HUES64 (cell line): ENCODE measurements around the gene WDR41. TPM values are rescaled to one million over a fixed set of nuclear protein-coding genes. Genes with fewer than 3 reads are reported as not detected.
"Not testable (repeated sequence)": the region's sequence is repeated elsewhere in the genome, so short reads cannot be mapped to it uniquely, and the experiment has no call there.

ENCODE experiments used
- H3K27ac ChIP-seq: 2 replicates; pipeline ENCODE4 v1.7.0; 2013; ENCODE audit warnings: low read depth, low read length, inconsistent platforms
- H3K27me3 ChIP-seq: 2 replicates; pipeline ENCODE4 v1.6.1; 2013; ENCODE audit warnings: mild to moderate bottlenecking, low read length; ENCODE audit not compliant: insufficient read depth
- H3K36me3 ChIP-seq: 2 replicates; pipeline ENCODE4 v1.6.1; 2013; ENCODE audit warnings: mild to moderate bottlenecking, low read length; ENCODE audit not compliant: insufficient read depth
- H3K4me1 ChIP-seq: 2 replicates; pipeline ENCODE4 v1.6.1; 2013; ENCODE audit warnings: mild to moderate bottlenecking, low read length, moderate library complexity; ENCODE audit not compliant: insufficient read depth
- H3K4me3 ChIP-seq: 2 replicates; pipeline ENCODE4 v1.5.1; 2013; ENCODE audit warnings: mild to moderate bottlenecking, low read length, moderate library complexity
- H3K9ac ChIP-seq: 2 replicates; pipeline ENCODE4 v1.6.1; 2013; ENCODE audit warnings: mild to moderate bottlenecking, low read depth, low read length
- H3K9me3 ChIP-seq: 2 replicates; pipeline ENCODE4 v1.6.1; 2013; ENCODE audit warnings: low read depth, low read length; ENCODE audit not compliant: insufficient read depth
- WGBS: fragments of 150-250, 120-280 bp; methylation state at CpG from one replicate; pipeline ENCODE4 v1.1.7; 2013; ENCODE audit warnings: missing lambda C conversion rate; 5-methylcytosine and 5-hydroxymethylcytosine counted together
- polyA plus RNA-seq, 2 experiments: library from polyadenylated mRNA; stranded (reverse); fragments of 50-300 nt; gene quantifications; one replicate each; pipeline ENCODE4 v1.2.3, GENCODE V29; 2013

WDR41 gene, protein sequence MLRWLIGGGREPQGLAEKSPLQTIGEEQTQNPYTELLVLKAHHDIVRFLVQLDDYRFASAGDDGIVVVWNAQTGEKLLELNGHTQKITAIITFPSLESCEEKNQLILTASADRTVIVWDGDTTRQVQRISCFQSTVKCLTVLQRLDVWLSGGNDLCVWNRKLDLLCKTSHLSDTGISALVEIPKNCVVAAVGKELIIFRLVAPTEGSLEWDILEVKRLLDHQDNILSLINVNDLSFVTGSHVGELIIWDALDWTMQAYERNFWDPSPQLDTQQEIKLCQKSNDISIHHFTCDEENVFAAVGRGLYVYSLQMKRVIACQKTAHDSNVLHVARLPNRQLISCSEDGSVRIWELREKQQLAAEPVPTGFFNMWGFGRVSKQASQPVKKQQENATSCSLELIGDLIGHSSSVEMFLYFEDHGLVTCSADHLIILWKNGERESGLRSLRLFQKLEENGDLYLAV
- 31.8 TPM for polyA plus RNA-seq (2013, experiment 1 of 2)
- polyA plus RNA-seq (2013, experiment 2 of 2), result 43.0 TPM

DNA sequence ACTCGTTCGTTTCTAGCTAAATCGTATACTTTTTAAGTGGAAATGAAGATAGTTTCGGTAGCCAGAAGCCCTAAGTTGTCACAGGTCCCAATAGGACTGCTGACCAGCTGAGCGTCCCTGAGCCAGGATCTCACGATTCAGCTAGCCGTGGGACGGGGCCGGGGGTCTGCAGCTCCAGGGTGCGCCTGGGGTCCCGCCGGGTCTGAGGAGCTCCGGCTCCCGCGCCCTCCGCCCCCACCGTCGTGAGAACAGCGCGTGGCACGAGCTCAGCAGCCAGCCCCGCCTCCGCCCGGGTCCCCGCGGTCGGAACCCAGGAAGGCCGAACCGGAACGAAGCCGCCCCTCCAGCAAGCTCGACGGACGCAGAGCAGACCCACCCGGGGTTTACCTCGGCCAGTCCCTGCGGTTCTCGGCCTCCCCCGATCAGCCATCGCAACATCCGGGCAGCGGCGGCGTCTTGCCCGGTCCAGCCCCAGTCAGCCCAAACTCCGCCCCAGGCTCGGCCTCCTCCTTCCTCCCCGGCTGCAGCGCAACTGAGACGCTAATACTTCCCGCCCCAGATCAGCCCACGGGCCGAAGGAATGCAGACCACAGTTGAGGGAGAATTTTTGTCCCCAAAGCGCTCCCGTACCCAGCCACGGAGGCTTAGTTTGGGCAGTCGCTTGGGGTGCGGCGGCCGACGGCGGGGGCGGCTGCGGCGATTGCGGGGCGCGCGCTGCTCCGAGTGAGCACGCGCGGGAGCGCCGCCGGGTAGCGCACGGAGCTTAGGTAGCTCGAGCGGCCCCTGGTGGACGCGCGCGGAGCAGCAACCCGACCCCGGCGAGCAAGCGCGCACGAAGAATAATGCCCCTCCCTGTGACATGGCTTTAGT is at the start of gene WDR41:
TSS of gene WDR41 (minus strand) at position 534 of the 870 bp plus-strand sequence. CDS start at position 438, 96 bp downstream.
- Histone ChIP-seq H3K27me3 (peaks cover 29% of the 10 kb centered on the region), H3K4me3 (peak within 1 kb of the TSS; percentile 85), H3K9me3 (no peaks in the 10 kb centered on the region), H3K36me3 (peaks cover 3% of the 10 kb centered on the region), H3K27ac (peak within 1 kb of the TSS; percentile 87), H3K9ac (peak within 1 kb of the TSS; percentile 86), H3K4me1 (peaks cover 7% of the 10 kb centered on the region; the same call in 1 of the 2 replicates)
- under 1% methylated on average over 90 of the region's 90 CpGs for WGBS

DNA sequence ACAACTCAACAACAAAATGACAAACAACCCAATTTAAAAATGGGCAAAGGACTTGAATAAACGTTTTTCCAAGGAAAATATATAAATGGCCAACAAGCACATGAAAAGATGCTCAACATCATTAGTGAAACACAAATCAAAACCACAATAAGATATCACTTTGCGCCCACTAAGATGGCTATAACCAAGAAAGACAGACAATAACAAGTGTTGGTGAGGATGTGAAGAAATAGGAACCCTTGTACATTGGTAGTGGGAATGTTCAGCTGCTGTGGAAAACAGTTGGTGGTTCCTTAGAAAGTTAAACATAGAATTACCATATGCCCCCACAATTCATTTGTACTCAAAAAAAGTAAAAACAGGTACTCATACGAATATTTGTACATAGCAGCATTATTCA is 39.2 kb upstream of the WDR41 start:
- no peaks in the 10 kb centered on the region; the same call in 1 of the 2 replicates for H3K27me3 ChIP-seq
- no peak overlapping the region for H3K27ac ChIP-seq
- WGBS, result 73% methylated on average over 2 of the region's 3 CpGs
- no peak overlapping the region for H3K9ac ChIP-seq
- no peaks in the 10 kb centered on the region for H3K9me3 ChIP-seq
- no peaks in the 10 kb centered on the region for H3K36me3 ChIP-seq
- no peaks in the 10 kb centered on the region for H3K4me1 ChIP-seq
- no peak overlapping the region for H3K4me3 ChIP-seq

DNA sequence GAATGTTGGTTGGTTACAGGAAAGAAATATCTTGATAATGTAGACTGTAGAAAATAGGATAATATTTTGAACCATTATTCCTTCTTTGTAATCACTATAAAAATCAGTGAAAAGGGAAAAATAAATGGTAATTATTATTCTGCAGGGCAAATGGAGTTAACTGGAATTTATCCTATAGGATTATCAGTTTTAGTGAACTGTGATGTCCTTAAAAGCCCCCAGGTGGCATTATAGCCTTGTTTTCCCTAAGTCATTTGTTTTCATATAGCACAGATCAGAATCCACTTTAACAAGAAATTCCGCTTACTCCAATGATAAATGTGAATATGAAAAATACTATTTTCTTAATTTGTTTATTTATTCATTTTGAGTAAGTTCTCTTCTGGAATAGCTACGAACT is 26.2 kb upstream of the WDR41 start:
- WGBS, result no CpG with 5 or more reads among the region's 2 CpGs
- Histone ChIP-seq H3K27me3 (no peaks in the 10 kb centered on the region), H3K4me1 (no peaks in the 10 kb centered on the region), H3K4me3 (no peak overlapping the region), H3K27ac (no peak overlapping the region), H3K9me3 (no peaks in the 10 kb centered on the region), H3K9ac (no peak overlapping the region), H3K36me3 (no peaks in the 10 kb centered on the region)

DNA sequence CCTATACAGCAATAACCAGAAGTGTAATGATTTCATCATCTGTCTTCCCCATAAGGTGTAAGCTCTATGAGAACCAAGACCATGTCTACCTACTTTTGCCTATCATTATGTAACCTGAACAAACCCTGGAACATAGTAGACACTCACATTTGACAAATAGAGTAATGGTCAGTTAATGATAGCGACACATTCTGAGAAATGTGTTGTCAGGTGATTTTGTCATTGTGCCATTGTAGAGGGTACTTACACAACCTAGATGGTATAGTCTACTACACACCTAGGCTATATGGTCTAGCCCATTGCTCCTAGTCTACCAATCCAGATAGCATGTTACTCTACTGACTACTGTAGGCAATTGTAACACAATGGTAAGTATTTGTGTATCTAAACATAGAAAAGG is 22.3 kb upstream of the WDR41 start:
- Histone ChIP-seq H3K27ac (no peak overlapping the region), H3K4me3 (no peak overlapping the region), H3K4me1 (no peaks in the 10 kb centered on the region), H3K9ac (no peak overlapping the region), H3K27me3 (no peaks in the 10 kb centered on the region), H3K36me3 (no peaks in the 10 kb centered on the region), H3K9me3 (no peaks in the 10 kb centered on the region)
- 100% methylated on average over 1 of the region's 1 CpG for WGBS

DNA sequence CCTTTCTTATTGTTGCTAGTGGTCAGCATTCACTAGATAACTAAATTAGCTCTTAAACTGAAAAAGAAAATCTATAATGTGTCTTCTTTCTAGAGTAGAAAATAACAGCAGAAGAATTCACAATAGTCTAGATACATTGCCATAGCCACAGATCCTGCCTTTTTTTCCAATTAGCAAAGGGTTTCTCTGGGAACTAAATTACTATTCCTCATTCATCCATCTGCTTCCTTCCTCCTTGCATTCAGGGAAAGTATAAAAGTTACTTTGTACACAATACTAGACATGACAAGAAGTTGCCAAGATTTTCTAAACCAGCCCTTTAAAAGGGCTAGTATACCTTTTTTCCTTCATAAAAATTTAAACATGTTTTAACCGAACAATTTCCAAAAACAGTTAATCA is 21.2 kb upstream of the WDR41 start:
- Histone ChIP-seq H3K4me3 (no peak overlapping the region), H3K9ac (no peak overlapping the region), H3K27me3 (no peaks in the 10 kb centered on the region), H3K27ac (no peak overlapping the region), H3K36me3 (no peaks in the 10 kb centered on the region), H3K9me3 (no peaks in the 10 kb centered on the region), H3K4me1 (no peaks in the 10 kb centered on the region)
- WGBS, result 92% methylated on average over 1 of the region's 1 CpG

DNA sequence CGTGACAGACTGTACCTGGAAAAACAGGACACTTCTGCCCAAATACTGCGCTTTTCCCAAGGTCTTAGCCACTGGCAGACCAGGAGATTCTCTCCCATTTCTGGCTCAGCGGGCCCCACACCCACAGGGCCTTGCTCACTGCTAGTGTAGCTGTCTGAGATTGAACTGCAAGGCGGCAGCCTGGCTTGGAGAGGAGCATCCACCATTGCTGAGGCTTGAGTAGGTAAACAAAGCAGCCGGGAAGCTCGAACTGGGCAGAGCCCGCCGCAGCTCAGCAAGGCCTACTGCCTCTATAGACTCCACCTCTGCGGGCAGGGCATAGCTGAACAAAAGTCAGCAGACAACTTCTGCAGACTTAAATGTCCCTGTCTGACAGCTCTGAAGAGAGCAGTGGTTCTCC is 9.0 kb upstream of the WDR41 start:
- not testable (repeated sequence) for H3K9ac ChIP-seq, H3K27ac ChIP-seq, H3K36me3 ChIP-seq, H3K9me3 ChIP-seq, H3K4me1 ChIP-seq, H3K27me3 ChIP-seq, H3K4me3 ChIP-seq
- 94% methylated on average over 9 of the region's 9 CpGs for WGBS

DNA sequence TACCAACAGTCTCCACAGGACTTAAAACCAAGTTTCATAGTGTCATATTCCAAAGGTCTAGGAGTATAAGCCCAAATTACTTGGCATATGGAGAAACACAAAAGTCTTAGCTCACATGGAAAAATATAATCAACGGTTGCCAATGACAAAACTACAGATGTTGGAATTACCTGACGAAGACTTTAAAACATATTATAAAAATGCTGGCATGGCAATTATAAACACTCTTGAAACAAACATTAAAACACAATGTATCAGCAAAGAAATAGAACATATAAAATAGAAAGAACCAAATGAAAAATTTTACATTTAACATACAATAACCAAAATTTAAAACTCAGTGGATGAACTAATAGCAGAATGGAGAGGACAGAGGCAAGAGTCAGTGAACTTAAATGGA is 7.9 kb upstream of the WDR41 start:
- Histone ChIP-seq H3K4me1 (no peaks in the 10 kb centered on the region), H3K9ac (no peak overlapping the region), H3K4me3 (no peak overlapping the region), H3K9me3 (no peaks in the 10 kb centered on the region), H3K27me3 (peaks cover 10% of the 10 kb centered on the region; the same call in 1 of the 2 replicates), H3K36me3 (no peaks in the 10 kb centered on the region), H3K27ac (no peak overlapping the region)
- WGBS, result 94% methylated on average over 2 of the region's 2 CpGs

DNA sequence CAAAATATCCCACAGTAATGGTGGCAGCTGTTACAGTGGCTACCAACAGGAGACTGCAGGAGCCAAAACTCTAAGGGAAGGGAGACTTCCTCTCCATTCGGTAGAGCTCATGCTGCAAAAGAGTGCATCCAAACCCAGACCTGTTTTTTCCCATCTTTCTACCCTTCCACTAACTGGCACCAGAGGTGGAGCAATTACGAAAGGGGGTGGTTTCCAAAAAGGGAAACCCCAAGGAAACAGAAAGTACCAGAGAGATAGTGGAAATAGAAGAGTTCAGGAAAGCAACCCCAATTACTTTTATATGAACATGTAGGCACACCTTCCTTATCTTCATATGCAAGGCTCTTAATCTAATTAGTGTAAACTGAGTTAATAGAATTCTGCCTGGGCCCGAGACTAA is 7.3 kb upstream of the WDR41 start:
- Histone ChIP-seq H3K27me3 (peaks cover 15% of the 10 kb centered on the region; the same call in 1 of the 2 replicates), H3K9me3 (no peaks in the 10 kb centered on the region), H3K4me3 (no peak overlapping the region), H3K4me1 (no peaks in the 10 kb centered on the region), H3K36me3 (no peaks in the 10 kb centered on the region), H3K27ac (no peak overlapping the region), H3K9ac (no peak overlapping the region)
- 80% methylated on average over 2 of the region's 3 CpGs for WGBS

DNA sequence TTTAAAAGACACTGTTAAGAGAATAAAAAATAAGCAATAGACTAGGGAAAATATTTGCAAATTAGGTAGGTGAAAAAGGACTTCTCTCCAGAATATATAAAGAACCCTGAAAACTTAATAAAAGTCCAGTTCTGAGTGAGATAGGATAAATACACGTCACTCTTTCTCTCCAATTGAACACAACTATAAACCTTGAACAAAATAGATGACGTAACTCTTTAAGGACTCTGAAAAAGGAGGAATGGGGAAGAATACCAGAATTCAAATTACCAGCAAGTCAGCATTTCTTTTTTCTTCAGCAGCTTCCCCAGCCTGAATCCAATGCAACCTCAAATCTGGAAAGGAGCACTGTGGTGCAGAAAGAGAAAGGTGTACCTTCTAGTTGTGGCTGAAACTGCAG is 6.8 kb upstream of the WDR41 start:
- Histone ChIP-seq H3K36me3 (no peaks in the 10 kb centered on the region), H3K9me3 (no peaks in the 10 kb centered on the region), H3K9ac (no peak overlapping the region), H3K4me1 (no peaks in the 10 kb centered on the region), H3K27ac (no peak overlapping the region), H3K4me3 (no peak overlapping the region), H3K27me3 (peaks cover 17% of the 10 kb centered on the region; the same call in 1 of the 2 replicates)
- no CpG with 5 or more reads among the region's 2 CpGs for WGBS

DNA sequence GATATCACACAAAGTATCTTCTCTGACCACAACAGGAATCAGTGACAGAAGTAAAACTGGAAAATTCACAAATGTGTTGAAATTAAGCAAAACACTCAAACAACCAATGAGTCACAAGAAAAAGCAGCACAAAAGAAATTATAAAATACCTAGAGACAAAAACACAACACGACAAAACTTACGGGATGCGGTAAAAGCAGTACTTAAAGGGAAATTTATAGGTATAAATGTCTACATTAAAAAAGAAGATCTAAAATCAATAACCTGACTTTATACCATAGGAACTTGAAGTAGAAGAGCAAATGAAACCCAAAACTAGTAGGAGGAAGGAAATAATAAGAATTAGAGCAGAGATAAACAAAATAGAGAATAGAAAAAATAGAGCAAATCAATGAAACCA is 2.8 kb upstream of the WDR41 start:
- WGBS, result no CpG with 5 or more reads among the region's 3 CpGs
- no peaks in the 10 kb centered on the region for H3K36me3 ChIP-seq
- H3K27me3 ChIP-seq, result peaks cover 29% of the 10 kb centered on the region
- no peak overlapping the region for H3K27ac ChIP-seq
- no peak overlapping the region for H3K9ac ChIP-seq
- H3K9me3 ChIP-seq, result no peaks in the 10 kb centered on the region
- H3K4me3 ChIP-seq, result no peak overlapping the region
- H3K4me1 ChIP-seq, result peaks cover 7% of the 10 kb centered on the region; the same call in 1 of the 2 replicates

DNA sequence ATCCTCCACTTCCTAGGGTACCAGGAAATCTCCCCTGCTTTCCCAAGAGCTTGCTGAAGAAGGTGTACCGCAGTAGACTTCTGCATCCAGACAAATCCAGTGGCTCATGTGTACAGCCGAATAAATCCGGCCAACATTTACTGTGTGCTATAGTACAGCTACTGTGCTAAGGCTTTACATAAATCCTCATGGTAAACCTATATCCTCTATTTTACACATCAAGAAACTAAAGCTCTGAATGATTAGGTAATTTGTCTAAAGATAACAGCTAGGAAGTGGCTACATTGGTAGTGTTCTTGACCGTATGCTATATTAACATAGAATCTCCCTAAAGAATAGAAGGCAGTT is 511 bp upstream of the WDR41 start:
- H3K4me1 ChIP-seq, result peaks cover 7% of the 10 kb centered on the region; the same call in 1 of the 2 replicates
- WGBS, result 53% methylated on average over 3 of the region's 4 CpGs
- no peaks in the 10 kb centered on the region for H3K9me3 ChIP-seq
- no peak overlapping the region for H3K27ac ChIP-seq
- peaks cover 3% of the 10 kb centered on the region for H3K36me3 ChIP-seq
- peak overlapping the region; percentile 86 for H3K9ac ChIP-seq
- peaks cover 29% of the 10 kb centered on the region for H3K27me3 ChIP-seq
- peak overlapping the region; percentile 85 for H3K4me3 ChIP-seq
